ACHN (cell line): ENCODE results near the gene LRFN4.

Experiments
- DNase-seq: peaks from one replicate; pipeline ENCODE4 v3.0.0-alpha.2; 2015
- in situ Hi-C: cut with HindIII; loops from 2 replicates; pipeline ENCODE4 v1.10.0; 2017; ENCODE audit warnings: low sequenced_read_pairs, low pct_ligation_motif_present, low pct_unique_long_range_greater_than_20kb

Gene LRFN4

DNA sequence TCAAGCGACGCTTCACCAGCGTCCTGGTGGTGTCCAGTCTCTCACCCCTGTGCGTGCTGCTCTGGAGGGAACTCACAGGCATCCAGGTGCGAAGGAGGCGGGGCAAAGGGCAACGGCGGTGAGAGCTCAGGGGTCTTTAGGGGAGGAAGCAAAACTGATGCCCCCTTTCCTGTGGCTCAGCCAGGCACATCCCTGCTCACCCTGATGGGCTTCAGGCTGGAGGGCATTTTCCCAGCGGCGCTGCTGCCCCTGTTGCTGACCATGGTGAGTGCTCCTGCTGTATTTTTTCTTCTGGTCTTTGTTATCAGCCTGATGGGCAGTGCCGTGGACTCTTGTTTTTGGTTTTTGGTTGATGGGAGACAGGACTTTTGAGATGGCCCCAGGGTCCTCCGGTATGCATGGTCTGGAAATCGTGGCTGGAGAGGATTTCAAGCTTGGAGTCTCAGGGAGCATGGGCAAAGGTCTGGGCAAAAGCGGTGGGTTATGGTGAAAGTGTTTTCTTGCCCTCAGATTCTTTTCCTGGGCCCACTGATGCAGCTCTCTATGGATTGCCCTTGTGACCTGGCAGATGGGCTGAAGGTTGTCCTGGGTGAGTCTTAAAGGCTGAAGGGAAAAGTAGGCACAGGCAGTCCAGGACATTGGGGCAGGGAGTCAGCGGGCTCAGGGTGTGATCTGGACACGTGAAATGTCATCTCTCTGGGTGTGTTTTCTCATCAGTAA is 12.9 kb upstream of the LRFN4 start:
- no peak for DNase-seq
- in situ Hi-C loops = no loop called here

GRCh38 chr11:66844496-66845142 is 12.2 kb upstream of the LRFN4 start:
- in situ Hi-C loops = no loop called here
- DNase-seq = no peak

DNA sequence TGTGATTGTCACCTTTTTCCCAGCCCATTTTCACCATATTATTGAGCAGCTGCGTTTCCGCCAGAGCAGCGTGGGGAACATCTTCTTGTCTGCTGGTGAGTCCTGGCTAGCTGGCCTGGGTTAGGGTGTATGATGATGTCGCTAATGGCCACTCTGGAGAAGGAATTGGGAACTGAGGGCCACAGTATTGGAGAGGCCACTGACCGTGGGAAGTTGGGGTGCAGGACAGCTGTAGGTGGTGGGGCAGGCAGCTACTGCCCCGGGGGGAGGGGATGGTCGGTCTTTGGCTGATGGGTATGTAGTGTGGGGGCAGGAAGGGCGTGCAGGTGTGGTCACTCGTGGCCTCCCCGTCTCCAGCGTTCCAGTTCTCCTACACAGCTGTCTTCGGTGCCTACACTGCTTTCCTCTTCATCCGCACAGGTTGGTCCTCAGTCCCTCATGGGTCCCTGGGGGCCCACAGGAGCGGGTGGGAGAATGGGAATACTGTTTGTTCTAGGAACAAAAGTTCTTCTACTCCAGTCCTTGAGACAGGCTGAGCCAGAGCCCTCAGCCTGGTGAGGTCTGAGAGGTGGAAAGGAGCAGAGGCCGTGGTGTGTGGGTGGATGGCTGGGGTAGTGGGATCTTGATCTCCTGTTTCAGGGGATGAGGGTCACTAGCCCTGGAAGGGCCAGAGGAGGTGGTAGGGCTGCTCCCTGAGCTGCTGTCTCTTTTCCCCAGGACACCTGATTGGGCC is 11.6 kb upstream of the LRFN4 start:
- no peak for DNase-seq
- in situ Hi-C loops = no loop called here

DNA sequence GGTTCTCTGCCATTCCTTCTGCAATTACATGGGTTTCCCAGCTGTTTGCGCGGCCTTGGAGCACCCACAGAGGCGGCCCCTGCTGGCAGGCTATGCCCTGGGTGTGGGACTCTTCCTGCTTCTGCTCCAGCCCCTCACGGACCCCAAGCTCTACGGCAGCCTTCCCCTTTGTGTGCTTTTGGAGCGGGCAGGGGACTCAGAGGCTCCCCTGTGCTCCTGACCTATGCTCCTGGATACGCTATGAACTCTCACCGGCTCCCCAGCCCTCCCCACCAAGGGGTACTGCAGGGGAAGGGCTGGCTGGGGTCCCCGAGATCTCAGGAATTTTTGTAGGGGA is 11.0 kb upstream of the LRFN4 start:
- in situ Hi-C loops = no loop called here
- DNase-seq = no peak

- no peak for DNase-seq
- in situ Hi-C loops = no loop called here
Observed at GRCh38 chr11:66846671-66847091, 10.2 kb upstream of the LRFN4 start.

GRCh38 chr11:66847461-66848232 is 9.2 kb upstream of the LRFN4 start:
- in situ Hi-C loops = no loop called here
- DNase-seq = no peak

DNA sequence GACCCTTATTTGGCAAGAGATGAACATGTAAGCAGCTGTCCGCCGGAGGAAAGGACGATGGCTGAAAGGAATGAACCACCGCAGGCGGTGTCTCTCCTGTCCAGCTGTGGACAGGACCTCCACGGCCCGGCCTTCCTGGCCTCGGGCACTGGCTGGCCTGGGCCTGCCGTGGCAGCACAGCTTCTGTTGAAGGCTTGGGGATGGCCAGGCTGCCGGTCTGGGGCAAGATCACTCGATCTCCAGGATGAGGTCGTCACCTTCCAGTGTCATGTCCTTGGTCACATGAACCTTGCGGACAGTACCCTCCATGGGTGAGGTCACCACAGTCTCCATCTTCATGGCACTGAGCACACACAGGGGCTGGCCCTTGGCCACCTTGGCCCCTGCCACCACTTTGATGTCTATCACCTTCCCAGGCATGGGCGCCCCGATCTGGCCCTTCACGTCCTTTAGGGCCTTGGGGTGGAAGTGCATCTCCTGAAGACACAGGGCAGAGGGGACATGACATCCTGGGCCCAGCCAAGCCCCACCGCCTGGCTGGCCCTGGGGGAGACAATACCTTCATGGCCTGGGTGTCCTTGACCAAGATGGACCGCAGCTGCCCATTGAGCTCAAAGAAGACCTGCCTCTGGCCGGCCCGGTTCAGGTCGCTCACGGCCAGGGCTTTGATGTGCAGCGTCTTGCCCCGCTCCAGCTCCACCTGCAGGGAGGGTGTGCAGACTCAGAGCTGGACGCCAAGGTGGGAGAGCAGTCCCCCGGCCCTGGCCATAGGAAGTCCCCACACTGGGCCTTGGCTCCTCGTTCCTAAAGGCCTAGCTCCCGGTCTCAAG is 8.0 kb upstream of the LRFN4 start:
- DNase-seq = no peak
- in situ Hi-C loops = no loop called here

DNA sequence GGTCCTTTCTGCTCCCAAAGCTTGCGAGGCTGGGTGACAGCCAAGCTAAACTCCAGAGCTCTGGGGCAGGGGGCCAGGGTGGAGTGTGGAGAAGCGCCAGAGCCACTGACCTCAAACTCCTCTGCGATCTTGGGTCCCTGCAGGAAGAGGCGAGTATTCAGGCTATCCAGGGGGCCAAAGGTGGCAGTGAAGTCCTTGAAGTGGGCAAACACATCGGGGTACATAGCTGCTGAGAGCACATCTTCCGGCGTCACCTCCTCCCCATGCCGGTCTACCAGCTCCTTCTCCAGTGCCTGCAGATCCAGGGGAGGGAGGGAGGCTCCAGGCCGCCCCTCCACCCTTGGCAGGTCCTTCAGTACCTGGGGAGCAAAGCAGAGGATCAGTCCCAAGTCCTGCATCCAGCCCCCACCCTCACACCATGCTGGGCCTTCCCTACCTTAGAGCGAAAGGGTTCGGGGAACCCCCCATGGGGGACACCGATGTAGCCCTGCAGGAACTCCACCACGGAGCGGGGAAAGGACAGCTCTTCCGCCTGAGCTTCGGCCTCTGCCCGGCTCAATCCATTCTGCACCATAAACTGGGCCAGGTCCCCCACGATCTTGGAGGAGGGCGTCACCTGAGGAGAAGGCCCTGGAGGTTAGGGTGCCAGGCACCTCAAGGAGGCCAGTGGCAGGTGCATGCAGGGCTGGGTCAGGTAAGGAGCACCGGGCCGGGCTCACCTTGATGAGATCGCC is 7.2 kb upstream of the LRFN4 start:
- DNase-seq = no peak
- in situ Hi-C loops = no loop called here

DNA sequence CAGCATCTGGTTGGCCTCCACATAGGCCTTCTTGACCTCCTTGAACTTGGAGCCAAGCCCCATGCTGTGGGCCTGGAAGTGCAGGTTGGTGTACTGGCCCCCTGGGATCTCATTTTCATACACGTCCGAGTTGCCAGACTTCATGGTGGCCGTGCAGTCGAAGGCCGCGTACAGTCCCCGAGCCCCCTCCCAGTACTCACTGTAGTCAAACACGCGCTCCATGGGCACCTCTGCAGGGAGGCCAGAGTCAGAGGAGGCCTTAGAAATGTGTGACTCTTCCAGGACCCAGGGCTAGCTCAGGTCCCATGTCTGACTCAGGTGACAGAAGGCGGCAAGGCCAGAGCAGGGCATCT is 6.7 kb upstream of the LRFN4 start:
- in situ Hi-C loops = no loop called here

GRCh38 chr11:66850588-66851238 is 6.2 kb upstream of the LRFN4 start:
- DNase-seq = no peak

More for the DNA sequence above, 6.7 kb upstream of the LRFN4 start:
- DNase-seq = no peak

GRCh38 chr11:66851239-66851596 is 5.6 kb upstream of the LRFN4 start:
- DNase-seq = no peak
- in situ Hi-C loops = no loop called here

More at GRCh38 chr11:66850588-66851238, 6.2 kb upstream of the LRFN4 start:
- in situ Hi-C loops = no loop called here

GRCh38 chr11:66851698-66852465 is 5.0 kb upstream of the LRFN4 start:
- in situ Hi-C loops = no loop called here
- no peak for DNase-seq

- in situ Hi-C loops = no loop called here
- no peak for DNase-seq
Observed at GRCh38 chr11:66852466-66853241, 4.2 kb upstream of the LRFN4 start.

DNA sequence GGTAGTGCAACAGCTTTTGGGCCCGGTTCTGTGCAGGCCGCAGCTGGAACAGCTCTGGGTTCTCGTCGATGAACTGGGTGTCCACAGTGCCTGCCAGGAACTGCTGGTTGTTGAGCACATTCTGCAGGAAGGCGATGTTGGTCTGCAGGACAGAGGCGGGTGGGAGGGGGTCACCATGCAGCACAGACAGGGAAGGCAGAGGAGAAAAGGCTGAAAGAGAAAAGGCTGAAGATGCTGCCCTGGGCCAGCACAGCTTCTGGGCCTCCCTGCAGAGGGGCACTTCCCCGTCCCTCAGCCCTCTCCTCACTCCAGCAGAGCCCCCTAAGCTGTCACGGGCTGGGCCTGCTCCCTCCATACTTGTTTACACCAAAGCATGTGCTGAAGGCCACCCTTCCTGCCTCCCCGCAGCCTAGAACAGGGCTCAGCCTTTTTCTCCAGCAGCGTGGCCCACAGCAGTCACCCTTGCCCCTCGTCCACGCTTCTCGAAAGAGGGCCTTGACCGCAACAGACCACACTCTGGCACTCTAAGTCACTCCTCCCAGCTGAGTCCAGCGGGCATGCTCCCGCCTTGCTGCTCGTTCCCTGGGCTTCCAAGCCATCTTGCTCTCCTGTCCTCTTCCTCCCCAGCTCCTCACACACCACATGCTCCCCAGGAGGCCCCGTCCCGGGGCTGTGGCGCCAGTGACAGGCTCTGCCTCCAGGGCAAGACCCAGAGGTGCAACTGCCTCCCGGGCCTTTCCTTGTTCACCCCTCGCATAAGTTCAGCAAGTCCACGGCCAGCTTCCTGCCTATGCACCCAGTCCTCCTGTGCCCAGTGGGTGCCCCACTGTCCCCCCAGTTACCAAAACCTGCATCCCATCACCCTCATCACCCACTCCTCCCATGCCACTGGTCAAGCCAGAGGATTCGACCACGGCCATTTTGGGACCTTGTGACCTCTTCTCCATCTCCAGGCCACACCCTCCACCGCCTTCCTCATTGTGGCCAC is 3.3 kb upstream of the LRFN4 start:
- no peak for DNase-seq
- in situ Hi-C loops = no loop called here

DNA sequence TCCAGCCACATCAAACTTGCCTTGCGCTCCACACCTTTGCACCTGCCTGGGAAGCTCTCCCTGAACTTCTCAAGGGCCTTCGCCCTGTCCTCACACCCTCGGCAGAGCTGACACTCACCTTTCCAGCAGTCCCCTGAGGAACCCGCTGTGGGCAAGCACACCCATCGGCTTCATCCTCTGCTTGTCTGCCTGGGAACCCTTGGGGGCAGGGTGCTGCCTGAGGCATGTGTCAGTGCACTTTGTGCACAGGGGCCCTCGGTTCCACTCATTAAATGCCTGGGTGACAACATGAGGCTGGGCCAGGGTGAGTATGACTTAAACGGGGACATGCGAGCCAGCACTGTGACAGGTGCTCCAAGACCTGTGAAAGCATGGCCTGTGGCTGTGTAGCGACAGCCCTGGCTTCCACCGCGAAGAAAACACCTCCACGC is 2.6 kb upstream of the LRFN4 start:
- in situ Hi-C loops = no loop called here
- no peak for DNase-seq
